Fibroblast of lung (primary cell): ENCODE measurements around the gene YEATS4.

ENCODE experiments used
- CTCF ChIP-seq, 2 donors: IDR thresholded peaks in 1 of 2; conservative IDR thresholded peaks in 1 of 2; 1 replicate in 1 of 2; 2 replicates in 1 of 2; pipeline ENCODE4 v1.5.1; 2011 to 2012; ENCODE audit warnings: low read length in 2 of 2, control low read depth in 1 of 2, inconsistent platforms in 1 of 2, low read depth in 1 of 2, mild to moderate bottlenecking in 1 of 2
- EZH2 ChIP-seq: IDR thresholded peaks from 2 replicates; pipeline ENCODE4 v1.5.1; 2012; ENCODE audit warnings: low read length, control low read depth, mild to moderate bottlenecking; ENCODE audit errors: missing control alignments

GRCh38 chr12:69350777-69351176, 8.8 kb upstream of the YEATS4 start:
- TF ChIP-seq CTCF (conservative IDR thresholded peaks at IDR 0.05 in 1 of 2, IDR thresholded peaks at IDR 0.05 in 1 of 2; ENCODE audit: low read depth in 1 of 2, low read length in 2 of 2): no peak
- no peak for TF ChIP-seq EZH2
